LHCN-M2 (cell line): Measurements from ENCODE around the gene RAD51D. TPM values are rescaled to one million over a fixed set of nuclear protein-coding genes. Genes with fewer than 3 reads are reported as not detected.
"Not testable (repeated sequence)": the region's sequence is repeated elsewhere in the genome, so short reads cannot be mapped to it uniquely, and the experiment has no call there.

Experiments used
- DNase-seq: peaks from one replicate; pipeline ENCODE4 v3.0.0-alpha.2; 2012; ENCODE audit warnings: low read depth
- polyA plus RNA-seq: library from polyadenylated mRNA; unstranded; fragments of >200 nt; gene quantifications from one replicate; pipeline ENCODE4 v1.2.1, GENCODE V29; 2012; ENCODE audit warnings: missing spikeins
- total RNA-seq: library from RNA; depleted of rRNA; stranded (reverse); fragments of >200 nt; gene quantifications from 2 replicates; pipeline ENCODE4 v1.2.3, GENCODE V29; 2014; rRNA removed

RAD51D gene
- 16.0 and 17.1 TPM in 2 replicates for total RNA-seq
- 16.2 TPM for polyA plus RNA-seq

GRCh38 chr17:35119370-35120165 lies at the start of gene RAD51D:
TSS of gene RAD51D (minus strand) at chr17:35119860. CDS start at chr17:35119613, 247 bp downstream.
- DNase-seq, result peak; percentile 60

- DNase-seq, result peak; percentile 92
Measured at GRCh38 chr17:35167666-35168065, 48.0 kb upstream of the RAD51D start.

- peak; percentile 58 for DNase-seq
Measured at GRCh38 chr17:35167046-35167445, 47.4 kb upstream of the RAD51D start.

- no peak for DNase-seq
Measured at GRCh38 chr17:35166526-35166925, 46.9 kb upstream of the RAD51D start.

DNA sequence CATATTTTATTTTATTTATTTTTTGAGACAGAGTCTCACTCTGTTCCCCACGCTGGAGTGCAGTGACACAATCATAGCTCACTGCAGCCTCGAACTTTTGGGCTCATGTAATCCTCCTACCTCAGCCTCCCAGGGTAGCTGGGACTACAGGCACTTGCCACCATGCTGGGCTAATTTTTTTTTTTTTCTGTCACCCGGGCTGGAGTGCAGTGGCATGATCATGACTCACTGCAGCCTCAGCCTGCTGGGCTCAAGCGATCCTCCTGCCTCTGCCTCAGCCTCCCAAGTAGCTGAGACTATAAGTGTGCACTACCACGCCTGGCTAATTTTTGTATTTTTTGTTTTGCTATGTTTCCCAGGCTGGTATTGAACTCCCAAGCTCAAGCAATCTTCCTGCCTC lies 45.1 kb upstream of the RAD51D start:
- DNase-seq, result no peak

DNA sequence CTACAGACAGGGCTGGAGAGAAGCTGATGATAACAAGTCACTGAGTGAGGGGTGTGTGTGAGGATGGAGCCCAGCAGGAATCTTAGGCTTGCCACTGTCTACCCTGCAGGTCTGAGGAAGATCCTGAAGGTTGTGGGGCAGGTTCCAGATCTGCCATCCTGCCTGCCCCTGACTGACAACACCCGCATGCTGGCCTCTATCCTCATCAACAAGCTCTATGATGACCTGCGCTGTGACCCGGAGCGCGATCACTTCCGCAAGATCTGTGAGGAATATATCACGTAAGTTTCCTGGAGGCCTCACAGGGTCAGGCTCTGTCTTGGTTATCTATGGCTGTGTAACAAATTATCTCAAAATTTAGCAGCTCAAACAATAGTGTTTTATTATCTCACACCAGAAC lies 44.2 kb upstream of the RAD51D start:
- DNase-seq, result no peak

DNA sequence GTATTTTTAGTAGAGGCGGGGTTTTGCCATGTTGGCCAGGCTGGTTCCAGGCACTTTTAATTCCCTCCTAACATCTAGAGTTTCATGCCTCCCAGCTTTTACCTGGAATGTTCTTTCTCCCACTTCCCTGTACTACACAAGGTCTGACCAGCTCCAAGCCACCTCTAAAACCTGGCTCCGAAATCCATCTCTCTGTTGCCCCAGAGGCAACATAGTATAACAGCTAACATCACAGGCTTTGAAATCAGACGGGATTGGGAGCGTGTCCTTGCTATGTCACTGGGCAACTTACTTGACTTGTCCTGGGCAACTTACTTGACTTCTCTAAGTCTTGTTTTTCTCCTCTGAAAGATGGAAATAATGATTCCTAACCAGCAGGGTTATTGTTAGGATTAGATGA lies 43.1 kb upstream of the RAD51D start:
- DNase-seq, result no peak

- no peak for DNase-seq
Measured at GRCh38 chr17:35161281-35161761, 41.7 kb upstream of the RAD51D start.

DNA sequence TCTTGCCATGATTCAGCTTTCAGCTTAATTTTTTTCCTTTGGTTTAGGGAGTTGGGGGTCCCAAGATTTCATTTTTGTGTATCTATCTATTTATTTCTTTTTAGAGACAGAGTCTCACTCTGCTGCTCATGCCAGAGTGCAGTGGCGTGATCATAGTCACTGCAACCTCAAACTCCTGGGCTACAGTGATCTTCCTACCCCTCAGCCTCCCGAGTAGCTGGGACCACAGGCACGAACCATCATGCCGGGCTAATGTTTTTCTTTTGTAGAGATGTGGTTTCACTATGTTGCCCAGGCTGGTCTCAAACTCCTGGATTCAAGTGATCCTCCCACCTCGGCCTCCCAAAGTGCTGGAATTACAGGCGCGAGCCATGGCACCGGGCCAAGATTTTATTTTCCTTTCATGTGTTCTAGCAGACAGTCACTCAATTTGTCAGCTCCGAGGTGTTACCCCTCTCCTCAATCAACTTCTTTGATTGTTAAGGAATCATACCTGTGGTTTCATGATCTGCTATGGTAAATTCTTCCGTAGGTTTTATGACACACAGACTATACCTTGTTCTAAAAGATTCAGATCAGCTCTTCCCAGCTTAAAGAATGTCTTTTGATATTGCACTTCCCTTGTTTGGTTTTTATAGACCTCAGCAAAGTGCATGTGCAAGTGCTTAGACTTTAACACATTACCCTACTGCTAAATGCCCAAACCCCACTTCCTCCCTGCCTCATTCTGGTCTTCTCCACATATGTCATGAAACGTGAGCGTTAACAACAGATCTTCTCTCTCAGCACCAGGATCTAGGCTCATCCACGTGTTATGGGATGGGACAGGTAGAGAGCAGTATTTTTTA lies 40.9 kb upstream of the RAD51D start:
- DNase-seq, result no peak

GRCh38 chr17:35159940-35160339 lies 40.3 kb upstream of the RAD51D start:
- no peak for DNase-seq

GRCh38 chr17:35155246-35155645 lies 35.6 kb upstream of the RAD51D start:
- DNase-seq, result no peak

GRCh38 chr17:35154196-35155165 lies 34.8 kb upstream of the RAD51D start:
- no peak for DNase-seq

DNA sequence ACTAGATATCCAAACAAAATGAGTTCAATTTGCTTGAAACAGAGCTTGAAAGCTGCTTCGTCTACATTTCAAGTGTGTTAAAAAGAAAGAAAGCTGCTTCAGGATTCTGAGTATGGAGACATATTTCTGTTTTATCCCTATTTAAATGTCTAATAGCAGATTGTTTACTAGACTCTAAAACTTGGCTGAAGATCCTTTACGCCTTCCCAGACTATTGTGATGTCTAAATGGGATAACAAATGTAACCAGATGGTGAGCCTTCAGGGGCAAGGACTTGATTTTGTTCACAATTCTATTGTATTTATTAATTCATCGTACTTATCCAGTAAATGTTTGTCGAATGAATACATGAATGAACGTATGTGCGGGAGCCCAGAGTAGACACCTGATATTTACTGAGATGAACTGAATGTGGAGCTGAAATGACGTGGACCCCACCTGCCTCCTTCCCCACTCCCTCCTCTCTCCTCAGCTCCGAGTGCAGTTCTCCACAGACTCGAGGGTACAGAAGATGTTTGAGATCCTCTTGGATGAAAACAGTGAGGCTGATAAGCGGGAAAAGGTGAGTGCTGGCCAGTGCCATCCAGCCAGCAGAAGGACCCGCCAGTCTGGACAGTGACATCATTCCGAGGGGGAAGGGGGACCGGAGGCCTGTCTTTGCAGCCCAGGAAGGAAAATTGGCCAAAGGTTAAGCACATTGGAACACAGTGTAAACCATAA lies 32.9 kb upstream of the RAD51D start:
- no peak for DNase-seq

DNA sequence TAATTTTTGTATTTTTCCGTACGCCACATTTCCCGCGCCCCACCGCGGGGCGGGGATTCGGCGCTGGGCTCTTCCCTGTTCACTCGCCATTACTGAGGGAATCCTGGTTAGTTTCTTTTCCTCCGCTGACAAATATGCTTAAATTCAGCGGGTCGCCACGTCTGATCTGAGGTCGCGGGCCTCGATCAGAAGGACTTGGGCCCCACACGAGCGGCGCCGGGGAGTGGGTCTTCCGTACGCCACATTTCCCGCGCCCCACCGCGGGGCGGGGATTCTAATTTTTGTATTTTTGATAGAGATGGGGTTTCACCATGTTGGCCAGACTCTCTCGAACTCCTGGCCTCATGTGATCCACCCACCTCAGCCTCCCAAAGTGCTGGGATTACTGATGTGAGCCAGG lies 31.4 kb upstream of the RAD51D start:
- not testable (repeated sequence) for DNase-seq

- no peak for DNase-seq
Measured at GRCh38 chr17:35149941-35150340, 30.3 kb upstream of the RAD51D start.

GRCh38 chr17:35148144-35148543 lies 28.5 kb upstream of the RAD51D start:
- no peak for DNase-seq

GRCh38 chr17:35147375-35147905 lies 27.8 kb upstream of the RAD51D start, which contains the start of gene UNC45B:
TSS of gene UNC45B (plus strand) at chr17:35147817. CDS start at chr17:35148264, 447 bp downstream.
- DNase-seq, result no peak

GRCh38 chr17:35146214-35146833 lies 26.7 kb upstream of the RAD51D start:
- DNase-seq, result no peak

GRCh38 chr17:35144840-35145239 lies 25.2 kb upstream of the RAD51D start:
- no peak for DNase-seq

- DNase-seq, result no peak
Measured at GRCh38 chr17:35142467-35142796, 22.8 kb upstream of the RAD51D start.
